Naive thymus-derived CD8-positive, alpha-beta T cell (primary cell): ENCODE data around the gene STK11. TPM values are rescaled to one million over a fixed set of nuclear protein-coding genes. Genes with fewer than 3 reads are reported as not detected.
A peak's percentile ranks its signal among the peaks of the same experiment; 100 is the strongest.

Source experiments
- ATAC-seq, 2 donors: fragments of 150-1000 bp; cut with Tn5 transposase in 1 of 2; sonication (Bioruptor Pico), chemical (Tn5 transposase) in 1 of 2; 1 replicate in 1 of 2; 2 replicates in 1 of 2; pipeline ENCODE4 v1.10.0; 2021; ENCODE audit warnings: mild to moderate bottlenecking in 2 of 2, moderate library complexity in 2 of 2
- POLR2A ChIA-PET: fragments of 350-600 bp; sonication (Branson Sonifier 250); formaldehyde crosslinking; loops from one replicate; lab custom pipeline; 2021; ENCODE audit warnings: antibody characterized with exemption; lab: Charles Lee
- DNase-seq, 10 donors: peaks; one replicate each; pipeline versions ENCODE4 v3.0.0 to v3.0.0-alpha.2; 2020 to 2022
- H3K27ac Mint-ChIP-seq, 10 donors: one replicate each; pipeline ENCODE4 v1.8.0; 2020 to 2022; ENCODE audit warnings: mild to moderate bottlenecking in 10 of 10, mixed read lengths in 10 of 10, moderate library complexity in 4 of 10, inconsistent platforms in 1 of 10
- H3K27me3 Mint-ChIP-seq, 5 donors: one replicate each; pipeline ENCODE4 v1.8.0; 2021 to 2022; ENCODE audit warnings: mixed read lengths in 5 of 5
- H3K36me3 Mint-ChIP-seq, 3 donors: one replicate each; pipeline ENCODE4 v1.8.0; 2020 to 2022; ENCODE audit warnings: mixed read lengths in 3 of 3, mild to moderate bottlenecking in 2 of 3, inconsistent platforms in 1 of 3
- H3K4me1 Mint-ChIP-seq, 4 donors: one replicate each; pipeline ENCODE4 v1.8.0; 2021 to 2022; ENCODE audit warnings: mixed read lengths in 4 of 4
- H3K4me3 Mint-ChIP-seq, 10 donors: one replicate each; pipeline ENCODE4 v1.8.0; 2020 to 2022; ENCODE audit warnings: mild to moderate bottlenecking in 10 of 10, mixed read lengths in 10 of 10, moderate library complexity in 6 of 10, inconsistent platforms in 1 of 10
- H3K9me3 Mint-ChIP-seq, 9 donors: one replicate each; pipeline ENCODE4 v1.8.0; 2020 to 2022; ENCODE audit warnings: mixed read lengths in 9 of 9, mild to moderate bottlenecking in 3 of 9, inconsistent platforms in 1 of 9, moderate library complexity in 1 of 9
- polyA plus RNA-seq, 3 donors: library from polyadenylated mRNA; unstranded; fragments of 300-500 nt; fragmentation: Illumina TruSeq; gene quantifications; one replicate each; pipeline ENCODE4 v1.2.3, GENCODE V29; 2021
- total RNA-seq, 8 experiments: library from RNA in 2 of 8; stranded (reverse) in 2 of 8; gene quantifications; one replicate each; pipeline ENCODE4 v1.2.3 and lab custom pipeline; 2021 to 2026

STK11 gene
- total and polyA plus RNA-seq, 5 experiments from 2014 or later = 12.3 to 96.0 (median 43.9) TPM

DNA sequence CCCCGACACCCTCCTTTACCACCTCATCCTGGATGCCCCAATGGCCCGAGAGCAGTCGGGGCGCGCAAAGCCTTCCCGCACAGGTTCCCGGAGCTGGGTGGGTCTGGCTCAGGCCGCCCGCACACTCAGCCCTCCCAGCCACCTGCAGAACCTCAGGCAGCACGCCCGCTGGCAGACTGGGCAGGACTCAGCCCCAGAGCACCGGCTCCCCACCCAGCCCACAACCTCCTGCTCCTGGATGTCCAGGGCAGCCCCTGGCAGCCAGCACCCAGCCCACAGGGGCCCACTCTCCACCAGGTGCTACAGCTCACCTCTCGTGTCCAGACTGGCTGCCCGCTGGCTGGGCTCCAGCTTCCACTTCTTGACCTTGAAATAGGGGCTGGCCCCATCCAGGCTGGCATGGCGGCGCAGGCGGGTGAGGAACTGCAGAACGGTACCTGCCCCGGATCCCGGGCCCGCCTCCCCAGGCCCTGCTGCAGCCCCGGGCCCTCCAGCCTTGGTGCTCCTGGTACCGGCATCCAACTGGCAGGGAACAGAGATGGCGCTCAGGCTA is 27.6 kb downstream of the STK11 start:
- Mint-ChIP-seq H3K36me3 (no peaks in the 10 kb centered on the region), H3K27me3 (peaks cover 0 to 2% (median under 1%) of the 10 kb centered on the region in 5 donors), H3K27ac (no peak overlapping the region), H3K4me3 (no peak overlapping the region), H3K4me1 (peaks cover under 1 to 2% (median under 1%) of the 10 kb centered on the region in 4 donors), H3K9me3 (no peaks in the 10 kb centered on the region)
- POLR2A ChIA-PET = no interaction called here
- ATAC-seq = no peak
- DNase-seq = no peak

DNA sequence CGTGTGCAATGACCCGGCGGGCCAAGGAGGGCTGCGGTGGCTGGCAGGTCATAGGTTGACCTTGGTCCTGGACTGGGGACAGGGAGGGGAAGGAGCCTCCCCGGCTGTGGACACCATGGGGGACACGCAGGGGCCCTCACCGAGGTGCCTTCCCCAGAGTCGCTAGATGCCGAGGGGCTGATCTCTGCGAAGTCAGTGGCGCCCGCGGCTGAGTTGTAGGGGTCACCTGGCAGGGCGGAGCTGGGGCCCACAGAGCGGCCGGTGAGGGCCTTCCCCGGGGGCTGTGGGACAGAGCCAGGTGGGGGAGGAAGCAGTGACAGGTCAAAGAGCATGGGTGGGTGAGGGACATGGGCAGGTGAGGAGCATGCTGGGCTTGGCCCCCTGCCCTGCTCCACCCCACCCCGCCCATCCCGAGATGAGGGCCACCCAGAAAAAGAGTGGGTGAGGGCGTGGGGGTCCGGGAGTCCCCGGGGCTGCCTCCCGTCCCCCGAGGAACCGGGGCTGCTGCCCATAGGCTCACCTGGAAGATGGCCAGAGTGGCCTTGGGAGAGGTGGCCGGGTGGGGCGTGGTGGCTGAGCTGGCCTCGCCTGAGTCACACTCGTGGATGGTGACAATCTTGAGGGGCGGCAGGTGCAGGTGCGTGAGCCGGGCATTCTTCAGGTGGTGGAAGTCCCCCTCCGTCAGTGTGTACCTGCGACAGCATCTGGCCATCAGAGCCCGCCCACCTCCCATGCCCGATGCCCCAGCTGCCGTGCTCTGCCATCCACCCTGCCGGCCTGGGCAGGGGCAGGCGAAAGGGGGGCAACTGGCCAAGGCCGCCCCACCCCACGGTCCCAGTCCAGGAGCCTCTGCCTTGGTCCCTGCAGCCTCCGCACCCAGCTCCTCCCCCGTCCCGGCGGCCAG is 28.7 kb downstream of the STK11 start:
- POLR2A ChIA-PET = no interaction called here
- Mint-ChIP-seq H3K9me3 (no peaks in the 10 kb centered on the region), H3K4me1 (peaks cover 8 to 13% (median 12%) of the 10 kb centered on the region in 4 donors), H3K27ac (no peak overlapping the region), H3K27me3 (peaks cover 2 to 9% (median 7%) of the 10 kb centered on the region in 5 donors), H3K36me3 (peaks cover 0 to 2% (median 0%) of the 10 kb centered on the region in 3 donors), H3K4me3 (no peak overlapping the region)
- no peak for DNase-seq
- no peak for ATAC-seq

DNA sequence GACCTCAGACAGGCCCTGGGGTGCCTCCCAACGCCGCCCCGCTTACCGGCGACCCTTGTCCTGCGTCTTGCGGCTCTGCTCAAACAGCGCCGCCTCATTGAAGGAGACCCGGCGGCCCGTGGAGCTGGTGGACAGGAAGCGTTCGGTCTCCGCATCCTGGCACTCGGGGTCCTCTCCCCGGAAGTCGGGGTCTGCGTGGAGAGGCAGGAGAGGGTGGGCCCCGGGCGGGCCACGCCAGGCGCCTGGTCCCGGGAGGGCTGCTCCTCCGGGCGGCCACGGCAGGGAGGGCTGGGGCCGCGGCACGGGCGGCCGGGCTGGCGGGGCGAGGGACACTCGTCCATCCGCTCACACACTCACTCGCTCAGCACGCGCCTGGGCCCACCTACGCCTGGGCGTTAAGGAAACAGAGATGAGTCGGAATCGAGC is 29.4 kb downstream of the STK11 start:
- Mint-ChIP-seq H3K4me1 (peaks cover 8 to 17% (median 15%) of the 10 kb centered on the region in 4 donors), H3K4me3 (no peak overlapping the region), H3K27me3 (peaks cover 2 to 9% (median 7%) of the 10 kb centered on the region in 5 donors), H3K27ac (no peak overlapping the region), H3K9me3 (no peaks in the 10 kb centered on the region), H3K36me3 (peaks cover 0 to 2% (median 0%) of the 10 kb centered on the region in 3 donors)
- ATAC-seq = no peak
- DNase-seq = no peak
- POLR2A ChIA-PET = no interaction called here

DNA sequence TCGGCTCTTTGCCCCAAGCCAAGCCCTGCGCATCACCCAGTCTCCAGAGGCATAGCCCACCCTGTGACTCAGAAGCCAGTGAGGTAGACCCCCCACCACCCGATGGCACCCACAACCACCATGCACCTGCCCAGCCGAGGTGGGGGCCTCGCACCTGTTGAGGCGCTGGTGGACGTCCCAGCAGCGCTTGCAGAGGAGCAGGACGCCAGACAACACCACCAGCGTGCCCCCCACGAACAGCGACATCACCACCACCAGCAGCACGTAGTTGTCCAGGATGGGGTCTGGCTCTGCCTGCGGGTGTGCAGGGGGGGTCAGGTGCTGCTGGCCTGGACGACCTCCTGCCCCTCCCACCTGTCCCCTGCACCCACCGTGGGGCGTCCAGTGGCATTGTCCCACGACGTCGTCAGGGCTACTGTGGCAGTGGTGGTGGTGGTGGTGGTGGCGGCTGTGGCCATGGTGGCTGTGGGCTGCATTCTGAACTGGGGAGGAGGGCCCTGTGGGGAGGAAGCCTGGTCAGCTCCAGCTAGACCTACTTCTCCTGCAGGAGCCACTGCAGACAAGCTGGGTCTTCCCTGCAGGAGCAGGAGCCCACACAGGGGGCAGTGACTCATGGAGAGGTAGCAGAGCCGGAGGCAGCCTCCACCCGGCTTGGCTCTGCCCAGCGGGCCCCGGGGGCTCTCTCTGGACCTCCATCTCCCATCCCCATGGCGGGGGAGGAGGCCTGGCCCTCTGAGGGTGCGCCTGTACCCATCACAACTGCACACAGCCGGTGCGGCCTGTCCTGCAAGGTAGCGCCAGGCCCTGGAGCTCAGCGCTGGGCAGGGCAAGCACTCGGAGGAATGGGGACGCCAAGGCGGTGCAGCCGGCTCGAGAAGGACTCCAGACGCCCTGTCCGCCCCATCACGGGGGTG is 30.3 kb downstream of the STK11 start:
- no peak for ATAC-seq
- Mint-ChIP-seq H3K36me3 (peaks cover 0 to 2% (median 0%) of the 10 kb centered on the region in 3 donors), H3K4me3 (peak overlapping the region in 5 of 10 donors; percentile 2 to 55 (median 27)), H3K4me1 (peaks cover 8 to 18% (median 17%) of the 10 kb centered on the region in 4 donors), H3K9me3 (no peaks in the 10 kb centered on the region), H3K27me3 (peaks cover 2 to 9% (median 7%) of the 10 kb centered on the region in 5 donors), H3K27ac (peak overlapping the region in 1 of 10 donors; percentile 80)
- POLR2A ChIA-PET = no interaction called here
- no peak for DNase-seq

DNA sequence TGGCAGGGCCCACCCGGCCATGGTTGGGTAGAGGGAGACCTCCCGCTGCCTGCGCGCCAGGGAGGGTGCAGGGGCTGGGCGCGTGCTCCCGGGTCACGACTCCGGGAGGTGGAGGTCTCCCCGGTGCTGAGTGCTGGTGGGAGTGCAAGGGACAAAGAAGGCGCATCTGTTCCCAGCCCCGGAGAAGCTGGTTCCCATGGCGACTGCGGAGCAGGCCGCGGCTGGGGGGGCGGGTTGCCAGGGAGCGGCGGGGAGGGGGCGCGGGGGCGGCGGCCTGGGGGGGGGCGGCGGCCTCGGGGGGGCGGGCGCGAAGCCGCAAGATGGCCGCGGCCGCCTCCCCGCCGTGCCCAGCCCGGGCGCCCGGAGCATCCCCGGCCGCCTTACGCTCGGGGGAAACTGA is 31.0 kb downstream of the STK11 start:
- POLR2A ChIA-PET = no interaction called here
- peaks cover 2 to 10% (median 7%) of the 10 kb centered on the region in 5 donors for H3K27me3 Mint-ChIP-seq
- H3K4me1 Mint-ChIP-seq = peaks cover 10 to 25% (median 24%) of the 10 kb centered on the region in 4 donors
- no peak for DNase-seq
- H3K4me3 Mint-ChIP-seq = peak overlapping the region in 5 of 10 donors; percentile 2 to 55 (median 23)
- peaks cover 0 to 2% (median 0%) of the 10 kb centered on the region in 3 donors for H3K36me3 Mint-ChIP-seq
- no peak for ATAC-seq
- no peaks in the 10 kb centered on the region for H3K9me3 Mint-ChIP-seq
- H3K27ac Mint-ChIP-seq = no peak overlapping the region

DNA sequence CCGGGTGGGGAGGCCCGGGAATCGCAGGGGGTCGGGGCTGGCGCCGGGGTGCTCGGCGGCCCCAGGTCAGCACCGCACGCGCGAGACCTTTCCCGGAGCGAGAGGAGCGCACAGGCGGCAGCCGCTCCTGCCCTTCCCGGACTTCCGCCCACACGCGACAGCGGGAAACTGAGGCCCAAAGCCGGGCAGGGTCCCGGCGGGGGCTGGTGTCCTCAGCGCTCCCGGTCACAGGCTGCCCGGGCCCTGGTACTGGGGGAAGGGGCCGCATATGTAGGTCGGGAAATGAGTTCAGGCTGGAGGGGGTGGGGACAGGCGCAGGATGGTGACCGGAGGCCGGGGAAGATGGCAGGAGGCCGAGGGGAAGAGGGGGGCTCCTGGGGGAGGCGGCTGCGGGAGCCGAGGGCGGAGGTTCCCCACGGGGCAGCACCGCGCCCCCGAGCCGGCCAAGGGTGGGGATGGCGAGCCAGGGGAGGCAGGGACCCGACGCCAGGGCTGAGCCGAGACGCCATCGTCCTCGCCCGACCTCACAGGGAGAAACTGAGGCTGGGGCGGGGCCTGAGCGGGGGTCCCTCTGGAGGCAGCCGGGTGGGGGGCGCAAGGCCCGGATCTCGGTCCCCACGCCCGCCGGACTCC is 31.6 kb downstream of the STK11 start:
- DNase-seq (no peak), ATAC-seq (no peak)
- H3K4me3 Mint-ChIP-seq = peak overlapping the region in 7 of 10 donors; percentile 33 to 66 (median 56)
- no peaks in the 10 kb centered on the region for H3K9me3 Mint-ChIP-seq
- POLR2A ChIA-PET = no interaction called here
- peaks cover 0 to 2% (median 0%) of the 10 kb centered on the region in 3 donors for H3K36me3 Mint-ChIP-seq
- H3K4me1 Mint-ChIP-seq = peaks cover 10 to 27% (median 26%) of the 10 kb centered on the region in 4 donors
- H3K27me3 Mint-ChIP-seq = peaks cover 2 to 10% (median 7%) of the 10 kb centered on the region in 5 donors
- no peak overlapping the region for H3K27ac Mint-ChIP-seq

DNA sequence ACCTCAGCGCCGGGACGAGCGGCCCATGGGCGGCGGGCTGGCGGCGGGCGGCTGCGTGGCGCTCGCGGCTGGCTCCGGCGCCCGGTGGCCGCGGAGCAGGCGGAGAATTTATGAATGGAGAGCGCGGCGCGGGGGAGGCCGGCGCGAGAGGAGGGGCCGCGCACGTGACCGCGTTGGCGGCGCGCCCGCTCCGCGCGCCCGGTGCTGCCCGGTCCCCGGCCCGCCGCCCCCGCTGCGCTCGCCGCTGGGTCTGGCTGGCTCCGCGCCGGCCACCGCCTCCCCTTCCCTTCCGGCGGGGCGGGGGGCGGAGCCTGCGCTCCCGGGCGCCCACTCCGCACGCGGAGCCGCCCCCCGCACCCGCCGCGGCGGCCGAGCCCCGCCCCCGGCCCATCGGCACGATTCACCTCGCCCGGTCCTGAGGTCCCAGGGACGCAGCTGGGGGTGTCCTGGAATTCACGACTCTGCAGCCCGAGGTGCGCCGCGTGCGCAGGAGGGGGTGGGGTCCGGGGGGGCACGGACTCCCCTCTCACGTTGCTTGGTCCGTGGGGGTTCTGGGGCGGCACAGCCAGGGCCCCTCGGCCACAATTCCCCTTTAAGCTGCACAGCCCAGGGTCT is 32.3 kb downstream of the STK11 start, which contains the start of gene CBARP:
CBARP (minus strand) TSS at position 252 of the 615 bp plus-strand sequence. CDS start 1,905 bp downstream, outside the sequence.
- Mint-ChIP-seq H3K9me3 (no peaks in the 10 kb centered on the region), H3K27ac (peak within 1 kb of the TSS; percentile 25 to 93 (median 86)), H3K4me3 (peak within 1 kb of the TSS; percentile 68 to 91 (median 83)), H3K4me1 (peaks cover 10 to 34% (median 34%) of the 10 kb centered on the region in 4 donors), H3K36me3 (peaks cover 0 to 2% (median 0%) of the 10 kb centered on the region in 3 donors), H3K27me3 (peaks cover 2 to 10% (median 7%) of the 10 kb centered on the region in 5 donors)
- peak in 2 of 10 donors; percentile 45 to 54 for DNase-seq
- POLR2A ChIA-PET = interaction anchor here (1.0 to 10.1 kb wide), 3 partner anchors 15 to 34 kb away, joined by 3 to 594 read pairs (median 4); partner anchors contain the start of gene CIRBP
- peak in 1 of 2 donors; percentile 3 for ATAC-seq

DNA sequence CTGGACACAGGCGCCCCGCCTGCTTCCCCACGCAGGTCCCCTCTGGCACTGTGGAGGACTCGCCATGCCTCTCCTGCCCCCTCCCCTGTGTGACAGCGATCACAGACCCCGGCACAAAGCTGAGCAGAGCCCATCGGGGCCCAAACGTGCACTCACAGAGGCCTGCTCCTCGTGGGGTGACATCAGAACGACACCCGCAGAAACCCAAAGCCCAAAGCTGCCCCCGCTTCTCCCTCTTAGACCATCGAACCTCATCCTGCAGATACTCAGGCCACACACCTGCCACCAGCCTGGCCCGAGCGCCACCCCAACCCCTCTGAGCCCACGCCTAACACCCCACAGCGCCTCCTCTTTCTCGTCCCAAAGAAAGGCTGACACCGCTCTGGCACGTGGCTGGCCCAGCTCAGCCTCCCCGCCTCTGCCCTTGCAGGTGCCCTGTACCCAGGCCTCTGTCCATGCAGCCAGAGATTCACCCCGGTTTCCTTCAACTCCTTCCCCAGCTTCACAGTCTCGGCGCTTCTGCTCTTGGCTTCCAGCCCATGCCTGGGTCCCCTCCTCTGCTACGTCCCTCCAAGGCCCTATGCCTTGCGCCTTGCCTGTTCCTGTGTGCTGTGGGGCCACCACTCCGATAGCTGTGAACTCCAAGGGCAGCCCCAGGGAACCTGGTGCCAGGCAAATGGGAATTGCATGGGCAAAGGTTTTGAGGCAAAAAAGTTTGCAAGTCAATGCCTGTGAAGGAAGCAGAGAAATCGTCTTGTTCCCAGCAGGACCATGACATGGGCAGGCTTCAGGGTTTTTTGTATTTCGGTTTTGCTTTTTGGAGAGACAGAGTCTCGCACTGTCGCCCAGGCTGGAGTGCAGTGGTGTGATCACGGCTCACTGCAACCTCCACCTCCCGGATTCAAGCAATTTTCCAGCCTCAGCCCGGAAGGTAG is 33.1 kb downstream of the STK11 start:
- Mint-ChIP-seq H3K4me3 (peak overlapping the region; percentile 68 to 91 (median 83)), H3K27me3 (peaks cover 2 to 10% (median 7%) of the 10 kb centered on the region in 5 donors), H3K36me3 (peaks cover 0 to 2% (median 0%) of the 10 kb centered on the region in 3 donors), H3K27ac (peak overlapping the region; percentile 25 to 93 (median 86)), H3K9me3 (no peaks in the 10 kb centered on the region), H3K4me1 (peaks cover 10 to 42% (median 38%) of the 10 kb centered on the region in 4 donors)
- ATAC-seq (no peak), DNase-seq (no peak)
- POLR2A ChIA-PET = interaction anchor here (0.6 to 10.1 kb wide), 6 partner anchors 16 to 295 kb away, joined by 3 to 594 read pairs (median 4); partner anchors contain the start of gene CIRBP

DNA sequence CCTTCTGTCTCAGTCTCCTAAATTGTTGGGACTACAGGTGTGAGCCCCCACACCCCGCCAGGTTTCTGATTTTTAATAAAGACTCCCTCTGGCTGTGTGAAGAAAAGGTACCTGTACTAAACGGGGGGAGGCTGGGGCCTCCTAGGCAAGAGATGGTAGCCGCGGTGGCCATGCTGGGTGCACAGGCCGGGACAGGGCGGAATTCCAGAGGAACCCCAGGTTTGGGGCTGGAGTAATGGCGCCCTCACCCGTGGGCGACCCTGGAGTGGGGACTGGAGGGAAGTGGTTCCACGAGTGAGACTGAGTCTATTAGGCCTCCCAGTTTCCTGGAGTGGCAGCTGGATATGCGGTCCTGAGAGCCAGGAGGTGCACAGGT is 33.8 kb downstream of the STK11 start:
- DNase-seq = no peak
- H3K27ac Mint-ChIP-seq = peak overlapping the region; percentile 43 to 93 (median 84)
- POLR2A ChIA-PET = interaction anchor here (1.0 to 10.1 kb wide), 2 partner anchors 26 to 126 kb away, joined by 5 to 594 read pairs; partner anchors contain the start of gene CIRBP

More for the DNA sequence above, 33.8 kb downstream of the STK11 start:
- Mint-ChIP-seq H3K27me3 (peaks cover 2 to 10% (median 7%) of the 10 kb centered on the region in 5 donors), H3K9me3 (no peaks in the 10 kb centered on the region), H3K4me3 (peak overlapping the region; percentile 28 to 91 (median 83)), H3K36me3 (peaks cover 0 to 2% (median 0%) of the 10 kb centered on the region in 3 donors), H3K4me1 (peaks cover 10 to 44% (median 39%) of the 10 kb centered on the region in 4 donors)
- no peak for ATAC-seq
